Measurements from ENCODE around the gene PRRC1.

- TF ChIP-seq CTCF (IDR thresholded peaks at IDR 0.05) = no peak
- no peak for TF ChIP-seq POLR2A (IDR thresholded peaks at IDR 0.05)
Measured at GRCh38 chr5:127601111-127601510, 83.7 kb downstream of the PRRC1 start.

Measured in heart left ventricle (tissue), 13 donors.